Activated CD4-positive, CD25-positive, alpha-beta regulatory T cell treated with anti-CD3 and anti-CD28 coated beads, Interleukin-2, amount 50 U/mL, for 72 hours (primary cell): Measurements from ENCODE around the gene SLC7A11.
"Not testable (repeated sequence)": the region's sequence is repeated elsewhere in the genome, so short reads cannot be mapped to it uniquely, and the experiment has no call there.

Source experiments
- DNase-seq: peaks from one replicate; pipeline ENCODE4 v3.0.0; 2021

SLC7A11 gene

GRCh38 chr4:138241281-138242075, 671 bp downstream of the SLC7A11 start:
- DNase-seq = no peak

GRCh38 chr4:138239491-138239890, 2.7 kb downstream of the SLC7A11 start:
- DNase-seq = no peak

GRCh38 chr4:138238521-138239292, 3.4 kb downstream of the SLC7A11 start:
- DNase-seq = no peak

GRCh38 chr4:138237132-138237531, 5.0 kb downstream of the SLC7A11 start:
- not testable (repeated sequence) for DNase-seq

- DNase-seq = no peak
Observed at GRCh38 chr4:138236037-138236436, 6.1 kb downstream of the SLC7A11 start.

- DNase-seq = no peak
Observed at GRCh38 chr4:138235419-138235952, 6.7 kb downstream of the SLC7A11 start.

GRCh38 chr4:138234248-138234647, 7.9 kb downstream of the SLC7A11 start:
- no peak for DNase-seq

GRCh38 chr4:138233313-138234034, 8.7 kb downstream of the SLC7A11 start:
- DNase-seq = no peak

GRCh38 chr4:138232364-138232763, 9.8 kb downstream of the SLC7A11 start:
- no peak for DNase-seq

GRCh38 chr4:138230048-138230447, 12.1 kb downstream of the SLC7A11 start:
- DNase-seq = no peak

GRCh38 chr4:138229160-138229559, 13.0 kb downstream of the SLC7A11 start:
- DNase-seq = no peak

GRCh38 chr4:138226351-138226750, 15.8 kb downstream of the SLC7A11 start:
- DNase-seq = no peak

- DNase-seq = no peak
Observed at GRCh38 chr4:138225477-138225876, 16.7 kb downstream of the SLC7A11 start.

GRCh38 chr4:138224614-138225013, 17.5 kb downstream of the SLC7A11 start:
- no peak for DNase-seq

GRCh38 chr4:138223231-138223910, 18.8 kb downstream of the SLC7A11 start:
- DNase-seq = no peak

- no peak for DNase-seq
Observed at GRCh38 chr4:138222046-138222445, 20.1 kb downstream of the SLC7A11 start.

- no peak for DNase-seq
Observed at GRCh38 chr4:138218976-138219375, 23.2 kb downstream of the SLC7A11 start.

GRCh38 chr4:138217567-138217966, 24.6 kb downstream of the SLC7A11 start:
- no peak for DNase-seq

GRCh38 chr4:138216272-138216867, 25.8 kb downstream of the SLC7A11 start:
- DNase-seq = no peak

- DNase-seq = not testable (repeated sequence)
Observed at GRCh38 chr4:138210576-138210975, 31.6 kb downstream of the SLC7A11 start.

- no peak for DNase-seq
Observed at GRCh38 chr4:138209094-138209493, 33.1 kb downstream of the SLC7A11 start.
